ENCODE results near the gene PLEKHM3. TPM values are rescaled to one million over a fixed set of nuclear protein-coding genes. Genes with fewer than 3 reads are reported as not detected.

The PLEKHM3 gene, protein sequence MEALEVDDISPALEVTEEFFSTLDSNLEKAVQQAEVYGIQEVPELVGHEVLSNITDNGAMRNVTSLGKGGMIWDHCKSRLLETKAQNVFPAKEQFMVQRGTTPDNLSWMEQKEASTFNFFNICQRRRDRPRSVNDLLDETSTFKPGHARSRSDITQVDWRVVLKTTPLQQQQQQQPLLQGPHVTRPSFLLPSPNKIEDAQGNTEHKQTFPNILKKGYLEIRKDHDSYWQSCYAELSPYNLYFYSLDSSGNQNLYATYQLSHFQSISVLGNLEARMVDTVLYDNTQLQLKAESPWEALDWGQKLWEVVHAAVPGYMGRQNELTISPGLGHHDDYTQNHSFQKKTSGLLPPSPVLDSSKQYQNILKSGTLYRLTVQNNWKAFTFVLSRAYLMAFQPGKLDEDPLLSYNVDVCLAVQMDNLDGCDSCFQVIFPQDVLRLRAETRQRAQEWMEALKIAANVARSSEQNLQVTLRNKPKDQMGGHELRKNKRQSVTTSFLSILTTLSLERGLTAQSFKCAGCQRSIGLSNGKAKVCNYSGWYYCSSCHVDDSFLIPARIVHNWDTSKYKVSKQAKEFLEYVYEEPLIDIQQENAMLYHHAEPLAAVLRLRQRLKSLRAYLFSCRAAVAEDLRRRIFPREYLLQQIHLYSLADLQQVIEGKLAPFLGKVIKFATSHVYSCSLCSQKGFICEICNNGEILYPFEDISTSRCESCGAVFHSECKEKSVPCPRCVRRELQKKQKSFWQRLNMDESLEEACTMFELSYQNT
- total RNA-seq: 5.7 and 6.1 TPM in 2 replicates

DNA sequence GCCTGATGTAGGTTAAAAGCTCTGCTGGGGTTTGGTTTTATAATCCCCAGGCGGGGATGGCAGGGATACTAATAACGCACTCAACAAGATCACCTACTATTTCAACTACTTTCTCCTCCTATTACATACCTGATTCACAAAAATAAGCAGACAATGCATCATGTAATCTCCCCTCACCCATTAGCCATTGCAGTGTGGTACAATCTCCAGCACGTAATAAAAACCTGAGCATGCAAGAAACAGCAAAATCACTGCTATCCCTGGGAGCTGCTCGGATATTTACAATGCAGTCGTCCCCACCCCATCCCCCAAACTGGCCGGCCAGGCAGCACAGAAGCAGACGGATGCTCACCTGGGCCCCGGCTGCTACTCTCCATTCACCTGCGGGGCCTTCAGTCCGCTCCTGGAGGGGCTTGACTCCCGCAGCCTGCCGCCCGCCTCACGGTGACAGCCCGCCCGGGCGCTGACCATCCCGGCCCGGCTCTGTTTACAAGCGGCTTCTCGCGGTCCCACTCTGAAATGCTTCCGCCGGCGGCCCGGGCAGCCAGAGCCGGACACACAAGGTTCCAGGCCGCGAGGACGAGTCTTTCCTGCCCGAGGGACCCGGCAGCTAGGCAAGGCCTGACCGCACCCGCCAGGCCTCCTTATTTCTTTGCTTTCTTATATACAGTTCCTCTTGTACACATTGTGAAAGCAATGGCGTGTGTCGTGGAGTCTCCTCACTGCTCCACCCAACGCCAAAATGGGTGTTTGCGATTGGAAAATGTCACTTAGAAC is at the start of gene PLEKHM3:
Gene PLEKHM3 (minus strand): TSS at position 491 of the 777 bp plus-strand sequence. CDS start 23,888 bp downstream, outside the sequence.
- intact Hi-C loops (cut with micrococcal nuclease): loop anchor here (1.0 to 10.0 kb wide), 6 partner anchors 242 to 1980 kb away; partner anchors contain the start of genes CCNYL1, FZD5, PIKFYVE and RPE

DNA sequence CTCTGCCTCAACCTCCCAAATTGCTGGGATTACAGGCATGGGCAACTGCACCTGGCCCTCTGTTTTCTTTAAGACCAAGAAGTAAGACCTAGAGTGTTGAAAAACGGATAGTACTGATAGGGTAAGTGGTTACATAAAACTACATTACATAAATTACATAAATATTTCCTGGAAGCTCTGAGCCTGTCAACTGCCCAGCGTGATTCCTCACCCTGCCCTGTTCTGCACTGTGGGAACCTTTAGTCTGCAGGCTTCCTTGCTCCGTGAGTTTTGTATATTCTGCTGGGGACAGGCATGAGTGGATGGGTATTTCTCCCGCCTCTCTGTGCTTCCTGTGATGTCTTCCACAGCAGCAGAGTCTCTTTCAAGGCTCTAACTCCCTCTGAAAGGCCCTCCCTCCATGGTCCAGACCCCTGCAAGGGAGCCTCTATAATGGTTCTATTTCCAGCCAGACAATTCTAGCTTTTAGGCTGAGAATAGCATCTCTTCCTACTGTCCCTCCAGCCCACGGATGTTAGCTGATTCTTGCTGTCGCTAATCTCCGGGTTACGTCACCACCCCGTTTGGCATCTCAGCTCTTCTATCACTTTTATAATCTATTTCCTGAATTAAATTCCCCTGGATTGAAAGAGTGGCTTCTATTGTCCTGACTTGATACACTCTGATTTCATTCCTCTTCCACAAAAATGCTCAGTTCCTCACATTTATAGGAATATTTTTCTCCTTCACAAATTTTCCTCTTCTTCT is 49.5 kb upstream of the PLEKHM3 start:
- intact Hi-C loops (cut with micrococcal nuclease): no loop called here

- intact Hi-C loops (cut with micrococcal nuclease): loop anchor here (1.0 kb wide), 1 partner anchor 326 kb away; no protein-coding TSS in a partner anchor
These were observed 47.0 kb upstream of the PLEKHM3 start for GRCh38 chr2:208072250-208072892.

DNA sequence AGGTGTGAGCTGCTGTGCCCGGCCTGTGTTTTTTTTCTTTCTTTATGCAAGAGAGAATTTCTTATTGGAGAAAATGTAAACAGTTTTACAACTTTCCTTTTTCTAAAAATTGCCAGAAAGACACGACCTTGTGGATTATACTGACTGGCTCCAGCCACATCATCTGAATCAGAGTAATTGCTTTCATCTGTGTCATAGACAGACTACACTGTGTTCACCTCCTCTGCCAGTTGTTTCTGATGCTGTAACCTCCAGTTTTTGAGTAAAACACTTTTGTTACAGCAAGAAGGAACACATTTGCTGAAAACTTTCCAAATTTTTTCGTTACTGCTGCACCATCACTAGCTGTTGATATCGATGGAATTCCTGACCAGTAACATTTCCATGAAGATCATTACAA is 43.9 kb upstream of the PLEKHM3 start:
- intact Hi-C loops (cut with micrococcal nuclease): no loop called here

- intact Hi-C loops (cut with micrococcal nuclease): no loop called here
These were observed 40.7 kb upstream of the PLEKHM3 start for GRCh38 chr2:208066016-208066415.

DNA sequence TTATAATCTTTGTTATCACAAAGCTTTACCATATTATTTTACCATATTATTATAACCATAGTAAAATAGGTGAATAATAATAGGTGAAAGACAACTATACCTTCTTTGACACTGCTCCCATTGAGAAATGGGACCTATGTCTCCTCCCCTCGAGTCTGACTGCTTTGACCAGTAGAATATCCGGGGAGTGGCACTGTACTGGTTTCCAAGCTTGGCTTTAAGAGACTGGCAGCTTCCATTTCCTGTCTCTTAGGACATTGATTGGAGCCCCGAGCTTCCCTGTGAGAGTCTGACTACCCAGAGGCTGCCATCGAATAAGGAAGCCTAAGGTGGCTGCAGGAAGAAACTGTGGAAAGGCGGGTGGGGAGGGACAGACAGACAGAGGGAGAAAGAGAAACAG is 40.1 kb upstream of the PLEKHM3 start:
- intact Hi-C loops (cut with micrococcal nuclease): no loop called here

GRCh38 chr2:208064220-208064961 is 39.1 kb upstream of the PLEKHM3 start:
- intact Hi-C loops (cut with micrococcal nuclease): no loop called here

GRCh38 chr2:208062961-208063360 is 37.6 kb upstream of the PLEKHM3 start:
- intact Hi-C loops (cut with micrococcal nuclease): no loop called here

- intact Hi-C loops (cut with micrococcal nuclease): no loop called here
These were observed 36.8 kb upstream of the PLEKHM3 start for GRCh38 chr2:208062113-208062512.

- intact Hi-C loops (cut with micrococcal nuclease): no loop called here
These were observed 31.8 kb upstream of the PLEKHM3 start for GRCh38 chr2:208057108-208057507.

DNA sequence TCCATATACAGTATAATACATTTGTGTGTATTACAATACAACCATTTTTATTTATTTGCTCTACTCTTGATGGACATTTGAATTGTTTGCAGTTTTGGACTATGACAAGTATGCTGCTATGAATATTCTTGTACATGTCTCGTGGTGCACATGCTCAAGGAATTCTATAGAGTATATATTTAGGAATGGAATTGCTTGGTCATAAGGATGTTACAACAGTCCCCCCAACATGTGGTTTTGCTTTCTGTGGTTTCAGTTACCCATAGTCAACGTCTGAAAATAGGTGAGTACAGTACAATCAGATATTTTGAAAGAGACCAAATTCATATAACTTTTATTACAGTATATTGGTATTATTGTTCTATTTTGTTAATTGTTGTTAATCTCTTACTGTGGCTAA is 24.1 kb upstream of the PLEKHM3 start:
- intact Hi-C loops (cut with micrococcal nuclease): no loop called here

- intact Hi-C loops (cut with micrococcal nuclease): no loop called here
These were observed 23.7 kb upstream of the PLEKHM3 start for GRCh38 chr2:208049006-208049405.

- intact Hi-C loops (cut with micrococcal nuclease): no loop called here
These were observed 22.5 kb upstream of the PLEKHM3 start for GRCh38 chr2:208047840-208048239.

DNA sequence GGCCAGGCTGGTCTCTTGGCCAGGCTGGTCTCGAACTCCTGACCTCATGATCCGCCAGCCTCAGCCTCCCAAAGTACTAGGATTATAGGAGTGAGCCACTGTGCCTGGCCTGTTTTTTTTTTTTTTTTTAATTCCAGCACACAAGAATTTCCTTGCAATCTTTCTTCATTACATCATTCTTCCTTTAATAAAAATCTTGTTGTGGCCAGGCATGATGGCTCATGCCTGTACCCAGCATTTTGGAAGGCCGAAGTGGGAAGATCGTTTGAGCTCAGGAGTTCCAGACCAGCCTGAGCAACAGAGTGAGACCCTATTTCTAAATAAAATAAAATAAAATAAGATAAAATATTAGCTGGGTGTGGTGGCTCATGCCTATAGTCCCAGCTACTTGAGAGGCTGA is 21.4 kb upstream of the PLEKHM3 start:
- intact Hi-C loops (cut with micrococcal nuclease): no loop called here

GRCh38 chr2:208042450-208042849 is 17.1 kb upstream of the PLEKHM3 start:
- intact Hi-C loops (cut with micrococcal nuclease): loop anchor here (5.0 kb wide), 1 partner anchor 415 kb away; the partner anchor contains the start of gene METTL21A

DNA sequence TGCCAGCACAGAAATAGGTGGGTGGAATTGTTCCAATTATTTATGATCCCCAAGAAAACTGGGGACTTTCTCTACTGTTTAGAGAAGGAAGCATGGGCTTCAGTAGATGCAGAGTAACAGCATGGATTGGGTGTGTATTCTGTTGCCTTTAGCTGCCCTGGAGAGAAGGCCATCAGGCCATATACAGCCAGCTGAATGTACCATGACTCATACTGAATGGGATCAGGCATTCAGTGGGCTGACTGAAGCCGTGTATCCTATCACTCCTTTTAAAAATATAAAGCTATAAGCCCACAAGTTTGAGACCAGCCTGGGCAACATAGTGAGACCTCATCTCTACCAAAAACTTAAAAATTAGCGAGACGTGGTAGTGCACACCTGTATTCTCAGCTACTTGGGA is 16.7 kb upstream of the PLEKHM3 start:
- intact Hi-C loops (cut with micrococcal nuclease): loop anchor here (5.0 kb wide), 1 partner anchor 415 kb away; the partner anchor contains the start of gene METTL21A

- intact Hi-C loops (cut with micrococcal nuclease): loop anchor here (1.0 to 5.0 kb wide), 2 partner anchors 294 to 413 kb away; partner anchors contain the start of gene METTL21A
These were observed 15.2 kb upstream of the PLEKHM3 start for GRCh38 chr2:208040199-208041171.

Measured in T-helper 2 cell treated with Interferon-gamma antibody and Interleukin-4, amounts not matched to agents 100 ng/mL and 5 ng/mL, for 36 hours (primary cell).